ENCODE measurements around the gene MAGI2.

Gene MAGI2

DNA sequence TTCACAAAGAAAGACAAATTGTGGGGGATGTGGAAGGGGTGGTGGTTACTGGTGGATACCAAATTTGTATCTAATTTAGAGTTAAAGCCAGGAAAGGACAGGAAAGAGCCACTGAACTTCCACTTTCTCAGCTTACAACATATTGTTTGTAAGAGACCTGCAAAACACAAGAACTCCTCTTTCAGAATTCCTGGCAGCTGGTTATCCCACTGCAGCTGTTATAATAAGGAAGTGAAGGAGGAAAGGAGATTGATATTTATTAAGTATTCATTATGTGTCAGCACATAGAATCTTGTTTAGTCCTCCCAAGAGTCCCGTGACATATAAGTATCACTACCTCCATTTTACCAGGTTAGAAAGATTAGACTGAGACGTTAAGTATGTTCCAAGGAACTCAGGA is 1173.2 kb downstream of the MAGI2 start:
- Histone ChIP-seq H3K27me3 (ENCODE audit: insufficient read depth, poor library complexity, severe bottlenecking) (no peaks in the 10 kb centered on the region), H3K27ac (ENCODE audit: poor library complexity, severe bottlenecking) (no peak overlapping the region), H3K4me1 (ENCODE audit: insufficient read depth, poor library complexity, severe bottlenecking) (peaks cover 5% of the 10 kb centered on the region), H3K4me3 (ENCODE audit: severe bottlenecking) (no peak overlapping the region), H3K36me3 (ENCODE audit: low read depth) (no peaks in the 10 kb centered on the region), H3K9me3 (ENCODE audit: severe bottlenecking) (no peaks in the 10 kb centered on the region)
- ATAC-seq (ENCODE audit: low read depth) (no peak), DNase-seq (ENCODE audit: low spot score) (no peak)
- TF ChIP-seq, protein P1, sequence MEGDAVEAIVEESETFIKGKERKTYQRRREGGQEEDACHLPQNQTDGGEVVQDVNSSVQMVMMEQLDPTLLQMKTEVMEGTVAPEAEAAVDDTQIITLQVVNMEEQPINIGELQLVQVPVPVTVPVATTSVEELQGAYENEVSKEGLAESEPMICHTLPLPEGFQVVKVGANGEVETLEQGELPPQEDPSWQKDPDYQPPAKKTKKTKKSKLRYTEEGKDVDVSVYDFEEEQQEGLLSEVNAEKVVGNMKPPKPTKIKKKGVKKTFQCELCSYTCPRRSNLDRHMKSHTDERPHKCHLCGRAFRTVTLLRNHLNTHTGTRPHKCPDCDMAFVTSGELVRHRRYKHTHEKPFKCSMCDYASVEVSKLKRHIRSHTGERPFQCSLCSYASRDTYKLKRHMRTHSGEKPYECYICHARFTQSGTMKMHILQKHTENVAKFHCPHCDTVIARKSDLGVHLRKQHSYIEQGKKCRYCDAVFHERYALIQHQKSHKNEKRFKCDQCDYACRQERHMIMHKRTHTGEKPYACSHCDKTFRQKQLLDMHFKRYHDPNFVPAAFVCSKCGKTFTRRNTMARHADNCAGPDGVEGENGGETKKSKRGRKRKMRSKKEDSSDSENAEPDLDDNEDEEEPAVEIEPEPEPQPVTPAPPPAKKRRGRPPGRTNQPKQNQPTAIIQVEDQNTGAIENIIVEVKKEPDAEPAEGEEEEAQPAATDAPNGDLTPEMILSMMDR (IDR thresholded peaks at IDR 0.05; ENCODE audit: poor library complexity, severe bottlenecking), result no peak

DNA sequence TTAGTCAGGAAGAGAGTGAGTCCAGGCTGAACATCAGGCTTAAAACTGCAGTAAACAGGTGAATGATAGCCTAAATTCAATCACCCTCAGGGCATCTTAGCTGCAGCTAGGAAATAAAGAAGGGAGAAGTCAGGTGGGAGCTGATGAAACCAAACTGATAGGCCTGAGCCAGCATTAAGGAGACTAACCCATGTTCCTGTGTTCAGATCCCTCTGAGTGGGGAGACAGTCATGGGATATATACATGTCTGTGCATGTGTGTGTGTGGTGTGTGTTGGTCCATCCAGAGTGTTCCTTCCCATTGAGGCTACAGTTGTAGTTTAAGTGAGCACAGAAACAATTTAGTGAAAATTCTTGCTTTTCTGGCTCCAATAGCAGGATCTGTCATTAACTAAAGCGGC is 1174.0 kb downstream of the MAGI2 start:
- TF ChIP-seq, protein P1 (IDR thresholded peaks at IDR 0.05; ENCODE audit: poor library complexity, severe bottlenecking), result no peak
- no peaks in the 10 kb centered on the region for H3K36me3 ChIP-seq (ENCODE audit: low read depth)
- no peaks in the 10 kb centered on the region for H3K9me3 ChIP-seq (ENCODE audit: severe bottlenecking)
- ATAC-seq (ENCODE audit: low read depth) (peak; percentile 10; the same call in 1 of the 3 replicates), DNase-seq (ENCODE audit: low spot score) (no peak)
- H3K27me3 ChIP-seq (ENCODE audit: insufficient read depth, poor library complexity, severe bottlenecking), result no peaks in the 10 kb centered on the region
- peaks cover 5% of the 10 kb centered on the region for H3K4me1 ChIP-seq (ENCODE audit: insufficient read depth, poor library complexity, severe bottlenecking)
- H3K27ac ChIP-seq (ENCODE audit: poor library complexity, severe bottlenecking), result peak overlapping the region; percentile 31
- no peak overlapping the region for H3K4me3 ChIP-seq (ENCODE audit: severe bottlenecking)

- peak; percentile 97 for ATAC-seq (ENCODE audit: low read depth)
- Histone ChIP-seq H3K36me3 (ENCODE audit: low read depth) (no peaks in the 10 kb centered on the region), H3K27ac (ENCODE audit: poor library complexity, severe bottlenecking) (peak overlapping the region; percentile 31)
Observed at GRCh38 chr7:78279032-78279431, 1174.4 kb downstream of the MAGI2 start.

DNA sequence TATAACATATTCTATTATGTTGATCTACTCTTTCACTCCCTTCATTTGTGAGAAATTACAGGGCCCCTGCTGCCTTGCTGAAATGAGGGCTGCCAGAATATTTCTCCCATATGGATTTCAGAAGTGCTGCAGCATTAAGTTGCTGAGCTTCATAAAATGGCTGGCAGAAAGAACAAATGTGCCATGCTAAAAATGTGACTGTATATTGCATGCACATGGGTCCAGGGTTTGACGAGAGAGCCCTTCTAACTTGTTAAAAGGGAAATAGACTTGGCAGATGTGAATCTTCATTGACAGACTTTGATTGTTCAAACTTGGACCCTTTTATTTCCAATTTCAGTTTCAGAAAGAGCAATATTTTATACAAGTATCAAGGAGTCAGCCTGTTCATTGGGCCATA is 1186.3 kb downstream of the MAGI2 start:
- Histone ChIP-seq H3K27me3 (ENCODE audit: insufficient read depth, poor library complexity, severe bottlenecking) (no peaks in the 10 kb centered on the region), H3K36me3 (ENCODE audit: low read depth) (no peaks in the 10 kb centered on the region), H3K4me1 (ENCODE audit: insufficient read depth, poor library complexity, severe bottlenecking) (no peaks in the 10 kb centered on the region), H3K27ac (ENCODE audit: poor library complexity, severe bottlenecking) (no peak overlapping the region), H3K4me3 (ENCODE audit: severe bottlenecking) (no peak overlapping the region), H3K9me3 (ENCODE audit: severe bottlenecking) (no peaks in the 10 kb centered on the region)
- ATAC-seq (ENCODE audit: low read depth) (no peak), DNase-seq (ENCODE audit: low spot score) (no peak)
- TF ChIP-seq, protein P1 (IDR thresholded peaks at IDR 0.05; ENCODE audit: poor library complexity, severe bottlenecking), result no peak

More at GRCh38 chr7:78279032-78279431, 1174.4 kb downstream of the MAGI2 start:
- no peaks in the 10 kb centered on the region for H3K9me3 ChIP-seq (ENCODE audit: severe bottlenecking)
- H3K4me1 ChIP-seq (ENCODE audit: insufficient read depth, poor library complexity, severe bottlenecking), result peaks cover 5% of the 10 kb centered on the region
- no peak for DNase-seq (ENCODE audit: low spot score)
- no peaks in the 10 kb centered on the region for H3K27me3 ChIP-seq (ENCODE audit: insufficient read depth, poor library complexity, severe bottlenecking)
- TF ChIP-seq, protein P1 (IDR thresholded peaks at IDR 0.05; ENCODE audit: poor library complexity, severe bottlenecking), result no peak
- H3K4me3 ChIP-seq (ENCODE audit: severe bottlenecking), result no peak overlapping the region

DNA sequence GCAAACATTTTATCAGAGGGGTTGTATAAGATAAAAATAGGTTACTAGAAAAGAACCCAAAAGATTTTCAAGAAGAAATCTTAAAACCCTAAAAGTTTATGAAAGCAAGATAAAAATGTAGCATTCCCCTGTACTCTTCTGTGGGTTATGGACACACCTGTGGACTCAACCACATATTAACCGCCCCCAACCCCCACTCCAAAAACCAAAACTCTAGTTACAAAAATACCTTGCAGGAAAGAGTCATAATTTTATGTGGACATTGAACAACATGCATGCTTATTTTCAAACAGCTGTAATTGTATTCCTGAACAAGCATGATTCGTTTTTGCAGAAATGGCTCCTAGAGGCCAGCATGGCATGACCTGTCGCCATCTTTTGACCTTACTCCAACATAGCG is 1188.0 kb downstream of the MAGI2 start:
- ATAC-seq (ENCODE audit: low read depth), result no peak
- TF ChIP-seq, protein P1 (IDR thresholded peaks at IDR 0.05; ENCODE audit: poor library complexity, severe bottlenecking), result no peak

More for the DNA sequence above, 1188.0 kb downstream of the MAGI2 start:
- no peak for DNase-seq (ENCODE audit: low spot score)
- H3K27me3 ChIP-seq (ENCODE audit: insufficient read depth, poor library complexity, severe bottlenecking), result no peaks in the 10 kb centered on the region
- no peak overlapping the region for H3K4me3 ChIP-seq (ENCODE audit: severe bottlenecking)
- H3K4me1 ChIP-seq (ENCODE audit: insufficient read depth, poor library complexity, severe bottlenecking), result no peaks in the 10 kb centered on the region
- H3K36me3 ChIP-seq (ENCODE audit: low read depth), result no peaks in the 10 kb centered on the region
- no peak overlapping the region for H3K27ac ChIP-seq (ENCODE audit: poor library complexity, severe bottlenecking)
- no peaks in the 10 kb centered on the region for H3K9me3 ChIP-seq (ENCODE audit: severe bottlenecking)
